Ishikawa (cell line): Measurements from ENCODE around the gene RASGEF1B.

ENCODE experiments used
- CEBPB ChIP-seq: IDR thresholded peaks from 2 replicates; pipeline ENCODE4 v1.6.1; 2012
- EGR1 ChIP-seq: IDR thresholded peaks from 2 replicates; pipeline ENCODE4 v1.6.1; 2012
- EP300 ChIP-seq: IDR thresholded peaks from 2 replicates; pipeline ENCODE4 v1.6.1; 2012; ENCODE audit warnings: borderline replicate concordance
- NFIC ChIP-seq: IDR thresholded peaks from 2 replicates; pipeline ENCODE4 v1.6.1; 2012
- TAF1 ChIP-seq: IDR thresholded peaks from 2 replicates; pipeline ENCODE4 v1.6.1; 2012; ENCODE audit warnings: low read depth, mild to moderate bottlenecking
- TCF12 ChIP-seq: IDR thresholded peaks from 2 replicates; pipeline ENCODE4 v1.6.1; 2012; ENCODE audit warnings: low read depth
- TEAD4 ChIP-seq: IDR thresholded peaks from 2 replicates; pipeline ENCODE4 v1.6.1; 2012
- YY1 ChIP-seq: IDR thresholded peaks from 2 replicates; pipeline ENCODE4 v1.6.1; 2012; ENCODE audit warnings: low read depth
- TF ChIP-seq, protein P1 (sequence below): IDR thresholded peaks from 2 replicates; pipeline ENCODE4 v1.6.1; 2012
- TF ChIP-seq, protein P2 (sequence below): IDR thresholded peaks from 2 replicates; pipeline ENCODE4 v1.6.1; 2012; ENCODE audit warnings: low read depth, mild to moderate bottlenecking

DNA sequence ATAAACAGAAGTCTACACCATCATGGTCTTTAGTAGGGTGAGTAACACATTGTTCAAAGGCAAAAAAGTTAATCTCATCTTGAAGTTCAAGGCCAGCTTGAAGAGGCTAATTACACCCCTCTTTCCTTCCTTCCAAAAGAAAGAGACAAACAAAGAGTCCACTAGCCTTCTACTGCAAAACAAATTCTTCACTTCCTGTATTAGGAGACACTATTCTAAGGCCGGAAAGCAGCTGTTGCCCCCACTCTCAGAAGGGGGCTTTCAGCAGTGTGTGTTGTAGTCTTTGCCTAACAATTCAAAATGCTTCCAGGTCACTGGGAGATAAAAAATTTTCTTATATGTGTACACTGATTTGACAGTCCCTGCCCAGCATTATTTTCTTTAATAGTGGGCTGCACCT, 25.1 kb downstream of the RASGEF1B start:
- TF ChIP-seq, protein P1, sequence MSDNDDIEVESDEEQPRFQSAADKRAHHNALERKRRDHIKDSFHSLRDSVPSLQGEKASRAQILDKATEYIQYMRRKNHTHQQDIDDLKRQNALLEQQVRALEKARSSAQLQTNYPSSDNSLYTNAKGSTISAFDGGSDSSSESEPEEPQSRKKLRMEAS, result no peak
- no peak for TF ChIP-seq NFIC
- TF ChIP-seq, protein P2, sequence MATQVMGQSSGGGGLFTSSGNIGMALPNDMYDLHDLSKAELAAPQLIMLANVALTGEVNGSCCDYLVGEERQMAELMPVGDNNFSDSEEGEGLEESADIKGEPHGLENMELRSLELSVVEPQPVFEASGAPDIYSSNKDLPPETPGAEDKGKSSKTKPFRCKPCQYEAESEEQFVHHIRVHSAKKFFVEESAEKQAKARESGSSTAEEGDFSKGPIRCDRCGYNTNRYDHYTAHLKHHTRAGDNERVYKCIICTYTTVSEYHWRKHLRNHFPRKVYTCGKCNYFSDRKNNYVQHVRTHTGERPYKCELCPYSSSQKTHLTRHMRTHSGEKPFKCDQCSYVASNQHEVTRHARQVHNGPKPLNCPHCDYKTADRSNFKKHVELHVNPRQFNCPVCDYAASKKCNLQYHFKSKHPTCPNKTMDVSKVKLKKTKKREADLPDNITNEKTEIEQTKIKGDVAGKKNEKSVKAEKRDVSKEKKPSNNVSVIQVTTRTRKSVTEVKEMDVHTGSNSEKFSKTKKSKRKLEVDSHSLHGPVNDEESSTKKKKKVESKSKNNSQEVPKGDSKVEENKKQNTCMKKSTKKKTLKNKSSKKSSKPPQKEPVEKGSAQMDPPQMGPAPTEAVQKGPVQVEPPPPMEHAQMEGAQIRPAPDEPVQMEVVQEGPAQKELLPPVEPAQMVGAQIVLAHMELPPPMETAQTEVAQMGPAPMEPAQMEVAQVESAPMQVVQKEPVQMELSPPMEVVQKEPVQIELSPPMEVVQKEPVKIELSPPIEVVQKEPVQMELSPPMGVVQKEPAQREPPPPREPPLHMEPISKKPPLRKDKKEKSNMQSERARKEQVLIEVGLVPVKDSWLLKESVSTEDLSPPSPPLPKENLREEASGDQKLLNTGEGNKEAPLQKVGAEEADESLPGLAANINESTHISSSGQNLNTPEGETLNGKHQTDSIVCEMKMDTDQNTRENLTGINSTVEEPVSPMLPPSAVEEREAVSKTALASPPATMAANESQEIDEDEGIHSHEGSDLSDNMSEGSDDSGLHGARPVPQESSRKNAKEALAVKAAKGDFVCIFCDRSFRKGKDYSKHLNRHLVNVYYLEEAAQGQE, result no peak
- TF ChIP-seq TAF1, result no peak
- no peak for TF ChIP-seq EGR1
- no peak for TF ChIP-seq EP300
- no peak for TF ChIP-seq TEAD4
- TF ChIP-seq CEBPB, result no peak
- no peak for TF ChIP-seq TCF12
- no peak for TF ChIP-seq YY1
